HepG2 (cell line): ENCODE results near the gene DOC2A. TPM values are rescaled to one million over a fixed set of nuclear protein-coding genes. Genes with fewer than 3 reads are reported as not detected.

Experiments
- CBX1 ChIP-seq: IDR thresholded peaks from one replicate; pipeline ENCODE4 v1.6.1; 2016; ENCODE audit warnings: antibody characterized with exemption, low read depth
- EEA1 ChIP-seq: sonication (generic); formaldehyde crosslinking; IDR thresholded peaks from 2 replicates; pipeline ENCODE4 v1.5.1; 2020; ENCODE audit warnings: mild to moderate bottlenecking, missing genetic modification reagents, borderline replicate concordance
- ELF3 ChIP-seq: IDR thresholded peaks from 2 replicates; pipeline ENCODE4 v1.6.1; 2016; ENCODE audit warnings: missing genetic modification reagents, missing compliant biosample characterization
- JUN ChIP-seq: sonication (generic); formaldehyde crosslinking; IDR thresholded peaks from 2 replicates; pipeline ENCODE4 v1.4.0; 2020; ENCODE audit warnings: mild to moderate bottlenecking, missing genetic modification reagents
- MAFK ChIP-seq, 2 experiments: IDR thresholded peaks in 1 of 2; conservative IDR thresholded peaks in 1 of 2; 2 replicates each; pipeline ENCODE4 v1.6.1; 2011; ENCODE audit warnings: improper control_type of control experiment in 2 of 2, low read length in 2 of 2
- NCOA1 ChIP-seq: sonication (generic); formaldehyde crosslinking; IDR thresholded peaks from 2 replicates; pipeline ENCODE4 v1.9.0; 2021; ENCODE audit warnings: missing genetic modification reagents
- RELA ChIP-seq: sonication (generic); formaldehyde crosslinking; IDR thresholded peaks from 2 replicates; pipeline ENCODE4 v1.4.0; 2020; ENCODE audit warnings: missing genetic modification reagents
- REPIN1 ChIP-seq: sonication (generic); formaldehyde crosslinking; IDR thresholded peaks from 2 replicates; pipeline ENCODE4 v1.8.0; 2022; ENCODE audit warnings: missing genetic modification reagents, low read depth, mild to moderate bottlenecking, borderline replicate concordance
- SAP130 ChIP-seq: IDR thresholded peaks from 2 replicates; pipeline ENCODE4 v1.6.1; 2016; ENCODE audit warnings: low read depth
- ZBTB21 ChIP-seq: sonication (generic); formaldehyde crosslinking; IDR thresholded peaks from 2 replicates; pipeline ENCODE4 v1.4.0; 2020; ENCODE audit warnings: missing genetic modification reagents
- ZFP37 ChIP-seq: sonication (generic); formaldehyde crosslinking; IDR thresholded peaks from 2 replicates; pipeline ENCODE4 v1.4.0; 2020; ENCODE audit warnings: missing genetic modification reagents, borderline replicate concordance
- ZFP82 ChIP-seq: sonication (generic); formaldehyde crosslinking; IDR thresholded peaks from 2 replicates; pipeline ENCODE4 v1.5.1; 2020; ENCODE audit warnings: mild to moderate bottlenecking, missing genetic modification reagents, borderline replicate concordance
- ZNF709 ChIP-seq: sonication (generic); formaldehyde crosslinking; IDR thresholded peaks from 2 replicates; pipeline ENCODE4 v1.5.0; 2020; ENCODE audit warnings: mild to moderate bottlenecking, missing genetic modification reagents
- ZNF720 ChIP-seq: sonication (generic); formaldehyde crosslinking; IDR thresholded peaks from 2 replicates; pipeline ENCODE4 v1.4.0; 2020; ENCODE audit warnings: missing genetic modification reagents
- ZNF747 ChIP-seq: sonication (generic); formaldehyde crosslinking; IDR thresholded peaks from 2 replicates; pipeline ENCODE4 v1.8.1; 2023; ENCODE audit warnings: missing genetic modification reagents, mild to moderate bottlenecking, borderline replicate concordance
- ZNF781 ChIP-seq: sonication (generic); formaldehyde crosslinking; IDR thresholded peaks from 2 replicates; pipeline ENCODE4 v1.5.1; 2020; ENCODE audit warnings: borderline replicate concordance, mild to moderate bottlenecking, missing genetic modification reagents; ENCODE audit errors: not compliant biosample characterization
- polyA plus RNA-seq, 8 experiments: library from polyadenylated mRNA; depleted of rRNA in 3 of 8; stranded (reverse) in 7 of 8; unstranded in 1 of 8; fragments of >200 nt; fragmentation: Illumina TruSeq in 4 of 8; extraction: Trizol in 4 of 8; gene quantifications; 2 replicates each; pipeline versions ENCODE4 v1.2.1 to v1.2.3, GENCODE V29; 2011 to 2016; ENCODE audit warnings: low read depth in 4 of 8, missing spikeins in 1 of 8, mixed read lengths in 1 of 8; ENCODE audit not compliant: insufficient read depth in 1 of 8
- total RNA-seq, 5 experiments: library from RNA; depleted of rRNA; stranded (reverse); fragments of >200 nt; fragmentation: Illumina TruSeq; extraction: Trizol; gene quantifications; 2 replicates each; pipeline ENCODE4 v1.2.3, GENCODE V29; 2016; ENCODE audit warnings: low read depth in 1 of 5
- TF ChIP-seq, protein P1 (sequence below): sonication (generic); formaldehyde crosslinking; IDR thresholded peaks from 2 replicates; pipeline ENCODE4 v1.5.1; 2020; ENCODE audit warnings: mild to moderate bottlenecking, missing genetic modification reagents, moderate library complexity
- TF ChIP-seq, protein P2 (sequence below): sonication (generic); formaldehyde crosslinking; IDR thresholded peaks from 2 replicates; pipeline ENCODE4 v1.4.0; 2020; ENCODE audit warnings: missing genetic modification reagents
- TF ChIP-seq, protein P3 (sequence below), 2 experiments: sonication (generic) in 1 of 2; formaldehyde crosslinking in 1 of 2; IDR thresholded peaks; 2 replicates each; pipeline versions ENCODE4 v1.4.0 to v1.6.1; 2016 to 2020; ENCODE audit warnings: borderline replicate concordance in 1 of 2, low read depth in 1 of 2, mild to moderate bottlenecking in 1 of 2, missing genetic modification reagents in 1 of 2
- TF ChIP-seq, protein P4 (sequence below): sonication (generic); formaldehyde crosslinking; IDR thresholded peaks from 2 replicates; pipeline ENCODE4 v1.5.1; 2020; ENCODE audit warnings: missing genetic modification reagents, mild to moderate bottlenecking, borderline replicate concordance

DOC2A gene
- total and polyA plus RNA-seq, 2 of the 13 experiments (the other 11 are each of a cell fraction or from before 2014, with no cell fraction given), result 0.15 to 0.55 TPM

DNA sequence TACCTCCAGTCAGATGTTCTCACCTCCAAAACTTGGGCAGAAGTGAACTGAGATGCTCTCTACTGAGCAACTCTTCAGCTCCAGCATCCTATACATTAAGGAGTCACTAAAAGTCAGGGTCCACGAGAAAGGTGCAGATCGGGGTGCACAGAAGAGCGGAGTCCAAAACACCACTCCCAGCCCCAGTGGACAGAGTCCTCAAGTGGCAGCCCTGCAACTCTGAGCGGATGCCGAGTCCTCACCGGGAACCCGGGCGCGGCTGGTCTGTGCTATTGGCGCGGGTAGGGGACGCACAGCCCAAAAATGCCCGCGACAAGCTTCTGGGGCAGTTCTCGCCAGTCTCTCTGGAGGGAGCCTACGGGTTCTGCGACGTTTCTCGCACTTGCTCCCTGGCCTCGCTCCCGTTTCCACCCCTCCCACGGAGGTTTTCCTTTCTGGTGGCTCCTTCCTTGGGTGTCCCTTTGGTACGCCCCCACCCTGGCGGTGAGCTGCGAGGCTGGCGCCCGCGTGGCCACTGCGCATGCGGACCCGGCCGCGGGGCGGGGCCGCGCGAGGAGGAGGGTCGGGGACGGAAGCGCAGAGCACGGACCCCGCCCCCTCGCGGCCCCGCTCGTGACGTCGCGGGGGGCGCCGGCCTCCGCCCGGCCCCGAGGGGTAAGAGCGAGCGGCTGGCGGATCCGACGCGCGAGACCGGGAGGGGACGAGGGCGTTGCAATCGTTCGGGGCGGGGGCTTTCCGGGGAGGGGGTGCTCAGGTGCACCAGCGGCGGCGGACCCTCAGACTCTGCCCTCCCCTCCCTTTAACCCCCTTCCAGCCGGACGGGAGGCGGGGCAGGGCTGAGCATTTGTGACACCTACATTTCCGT is 49.1 kb downstream of the DOC2A start, which contains the start of gene TMEM219 (continued):
- TF ChIP-seq ELF3 (CRISPR knock-in tag) (0 out of 2 replicates have a peak, but pooled peaks have one; percentile 44), MAFK (conservative IDR thresholded peaks at IDR 0.05 in 1 of 2, IDR thresholded peaks at IDR 0.05 in 1 of 2; ENCODE audit: low read length in 2 of 2) (no peak), ZNF709 (peak; percentile 57; the same call in 1 of the 2 replicates), RELA (no peak), NCOA1 (CRISPR knock-in tag) (peak; percentile 84; the same call in 1 of the 2 replicates), JUN (CRISPR knock-in tag) (no peak), ZNF747 (CRISPR knock-in tag) (peak; percentile 81), SAP130 (peak; percentile 58), CBX1 (peak; percentile 90), REPIN1 (CRISPR knock-in tag) (peak; percentile 80), ZNF781 (CRISPR knock-in tag) (peak; percentile 28), ZBTB21 (CRISPR knock-in tag) (no peak), EEA1 (CRISPR knock-in tag) (no peak), ZFP82 (0 out of 2 replicates have a peak, but pooled peaks have one; percentile 64), ZNF720 (CRISPR knock-in tag) (no peak), ZFP37 (CRISPR knock-in tag) (peak; percentile 77; the same call in 1 of the 2 replicates)
- TF ChIP-seq, protein P1, sequence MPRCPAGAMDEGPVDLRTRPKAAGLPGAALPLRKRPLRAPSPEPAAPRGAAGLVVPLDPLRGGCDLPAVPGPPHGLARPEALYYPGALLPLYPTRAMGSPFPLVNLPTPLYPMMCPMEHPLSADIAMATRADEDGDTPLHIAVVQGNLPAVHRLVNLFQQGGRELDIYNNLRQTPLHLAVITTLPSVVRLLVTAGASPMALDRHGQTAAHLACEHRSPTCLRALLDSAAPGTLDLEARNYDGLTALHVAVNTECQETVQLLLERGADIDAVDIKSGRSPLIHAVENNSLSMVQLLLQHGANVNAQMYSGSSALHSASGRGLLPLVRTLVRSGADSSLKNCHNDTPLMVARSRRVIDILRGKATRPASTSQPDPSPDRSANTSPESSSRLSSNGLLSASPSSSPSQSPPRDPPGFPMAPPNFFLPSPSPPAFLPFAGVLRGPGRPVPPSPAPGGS (CRISPR knock-in tag), result no peak; the same call in 1 of the 2 replicates
- TF ChIP-seq, protein P2, sequence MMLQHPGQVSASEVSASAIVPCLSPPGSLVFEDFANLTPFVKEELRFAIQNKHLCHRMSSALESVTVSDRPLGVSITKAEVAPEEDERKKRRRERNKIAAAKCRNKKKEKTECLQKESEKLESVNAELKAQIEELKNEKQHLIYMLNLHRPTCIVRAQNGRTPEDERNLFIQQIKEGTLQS (CRISPR knock-in tag), result no peak
- TF ChIP-seq, protein P3, sequence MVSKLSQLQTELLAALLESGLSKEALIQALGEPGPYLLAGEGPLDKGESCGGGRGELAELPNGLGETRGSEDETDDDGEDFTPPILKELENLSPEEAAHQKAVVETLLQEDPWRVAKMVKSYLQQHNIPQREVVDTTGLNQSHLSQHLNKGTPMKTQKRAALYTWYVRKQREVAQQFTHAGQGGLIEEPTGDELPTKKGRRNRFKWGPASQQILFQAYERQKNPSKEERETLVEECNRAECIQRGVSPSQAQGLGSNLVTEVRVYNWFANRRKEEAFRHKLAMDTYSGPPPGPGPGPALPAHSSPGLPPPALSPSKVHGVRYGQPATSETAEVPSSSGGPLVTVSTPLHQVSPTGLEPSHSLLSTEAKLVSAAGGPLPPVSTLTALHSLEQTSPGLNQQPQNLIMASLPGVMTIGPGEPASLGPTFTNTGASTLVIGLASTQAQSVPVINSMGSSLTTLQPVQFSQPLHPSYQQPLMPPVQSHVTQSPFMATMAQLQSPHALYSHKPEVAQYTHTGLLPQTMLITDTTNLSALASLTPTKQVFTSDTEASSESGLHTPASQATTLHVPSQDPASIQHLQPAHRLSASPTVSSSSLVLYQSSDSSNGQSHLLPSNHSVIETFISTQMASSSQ (IDR thresholded peaks at IDR 0.05; ENCODE audit: low read depth), result no peak
- TF ChIP-seq, protein P3 (CRISPR knock-in tag; IDR thresholded peaks at IDR 0.05; ENCODE audit: borderline replicate concordance), result no peak; the same call in 1 of the 2 replicates
- TF ChIP-seq, protein P4, sequence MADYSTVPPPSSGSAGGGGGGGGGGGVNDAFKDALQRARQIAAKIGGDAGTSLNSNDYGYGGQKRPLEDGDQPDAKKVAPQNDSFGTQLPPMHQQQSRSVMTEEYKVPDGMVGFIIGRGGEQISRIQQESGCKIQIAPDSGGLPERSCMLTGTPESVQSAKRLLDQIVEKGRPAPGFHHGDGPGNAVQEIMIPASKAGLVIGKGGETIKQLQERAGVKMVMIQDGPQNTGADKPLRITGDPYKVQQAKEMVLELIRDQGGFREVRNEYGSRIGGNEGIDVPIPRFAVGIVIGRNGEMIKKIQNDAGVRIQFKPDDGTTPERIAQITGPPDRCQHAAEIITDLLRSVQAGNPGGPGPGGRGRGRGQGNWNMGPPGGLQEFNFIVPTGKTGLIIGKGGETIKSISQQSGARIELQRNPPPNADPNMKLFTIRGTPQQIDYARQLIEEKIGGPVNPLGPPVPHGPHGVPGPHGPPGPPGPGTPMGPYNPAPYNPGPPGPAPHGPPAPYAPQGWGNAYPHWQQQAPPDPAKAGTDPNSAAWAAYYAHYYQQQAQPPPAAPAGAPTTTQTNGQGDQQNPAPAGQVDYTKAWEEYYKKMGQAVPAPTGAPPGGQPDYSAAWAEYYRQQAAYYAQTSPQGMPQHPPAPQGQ (CRISPR knock-in tag), result no peak
